ENCODE data around the gene LETM1. TPM values are rescaled to one million over a fixed set of nuclear protein-coding genes. Genes with fewer than 3 reads are reported as not detected.

LETM1 gene
- total RNA-seq, 1 experiment from 2014 or later, result 63.9 TPM

DNA sequence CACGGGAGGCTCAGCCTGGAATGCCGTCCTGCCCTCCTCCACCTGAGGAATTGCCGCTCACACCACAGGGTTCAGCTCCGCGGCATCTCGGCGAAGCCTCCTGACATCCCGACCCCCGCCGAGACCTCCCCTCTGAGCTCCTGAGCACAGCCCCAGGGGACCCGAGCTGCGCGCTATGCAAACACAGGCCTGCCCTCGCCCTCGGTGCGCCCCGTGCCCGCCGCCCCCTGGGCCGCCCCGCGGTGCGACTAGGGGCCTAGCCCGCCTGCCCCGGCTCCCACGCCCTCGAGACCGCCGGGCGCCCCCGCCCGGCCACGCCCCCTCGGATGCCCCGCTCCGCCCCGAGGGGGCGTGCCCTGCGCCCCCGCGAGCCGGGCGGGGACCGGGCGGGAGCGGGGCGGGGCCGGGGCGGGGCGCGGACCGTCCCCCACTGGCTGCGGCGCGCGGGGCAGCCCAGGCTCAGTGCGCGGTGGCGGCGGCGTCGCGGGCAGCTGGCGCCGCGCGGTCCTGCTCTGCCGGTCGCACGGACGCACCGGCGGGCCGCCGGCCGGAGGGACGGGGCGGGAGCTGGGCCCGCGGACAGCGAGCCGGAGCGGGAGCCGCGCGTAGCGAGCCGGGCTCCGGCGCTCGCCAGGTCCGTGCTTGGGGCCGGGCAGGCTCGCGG is 63.0 kb downstream of the LETM1 start, which contains the start of gene FGFR3:
Gene FGFR3 (plus strand): TSS at position 462 of the 664 bp plus-strand sequence. CDS start 642 bp downstream, outside the sequence.
- no peaks in the 10 kb centered on the region for H3K9me3 ChIP-seq
- POLR2A ChIA-PET, result interaction anchor here (0.5 to 1.8 kb wide), 2 partner anchors 25 to 45 kb away, joined by 4 to 23 read pairs; no protein-coding TSS in a partner anchor
- DNase-seq, result peak; percentile 80 to 83
- TF ChIP-seq, protein P1, sequence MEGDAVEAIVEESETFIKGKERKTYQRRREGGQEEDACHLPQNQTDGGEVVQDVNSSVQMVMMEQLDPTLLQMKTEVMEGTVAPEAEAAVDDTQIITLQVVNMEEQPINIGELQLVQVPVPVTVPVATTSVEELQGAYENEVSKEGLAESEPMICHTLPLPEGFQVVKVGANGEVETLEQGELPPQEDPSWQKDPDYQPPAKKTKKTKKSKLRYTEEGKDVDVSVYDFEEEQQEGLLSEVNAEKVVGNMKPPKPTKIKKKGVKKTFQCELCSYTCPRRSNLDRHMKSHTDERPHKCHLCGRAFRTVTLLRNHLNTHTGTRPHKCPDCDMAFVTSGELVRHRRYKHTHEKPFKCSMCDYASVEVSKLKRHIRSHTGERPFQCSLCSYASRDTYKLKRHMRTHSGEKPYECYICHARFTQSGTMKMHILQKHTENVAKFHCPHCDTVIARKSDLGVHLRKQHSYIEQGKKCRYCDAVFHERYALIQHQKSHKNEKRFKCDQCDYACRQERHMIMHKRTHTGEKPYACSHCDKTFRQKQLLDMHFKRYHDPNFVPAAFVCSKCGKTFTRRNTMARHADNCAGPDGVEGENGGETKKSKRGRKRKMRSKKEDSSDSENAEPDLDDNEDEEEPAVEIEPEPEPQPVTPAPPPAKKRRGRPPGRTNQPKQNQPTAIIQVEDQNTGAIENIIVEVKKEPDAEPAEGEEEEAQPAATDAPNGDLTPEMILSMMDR (IDR thresholded peaks at IDR 0.05; ENCODE audit: insufficient read depth in 1 of 2, low read depth in 1 of 2, low read length in 1 of 2, severe bottlenecking in 1 of 2, unreplicated experiment in 1 of 2), result no peak
- peaks cover 34% of the 10 kb centered on the region for H3K4me1 ChIP-seq
- intact Hi-C loops (cut with micrococcal nuclease; ENCODE audit: unreplicated experiment), result no loop called here
- H3K4me1 Mint-ChIP-seq (ENCODE audit: low read depth, unreplicated experiment), result peaks cover 6% of the 10 kb centered on the region
- no peak within 1 kb of the TSS for H3K27ac Mint-ChIP-seq (ENCODE audit: unreplicated experiment)
- H3K4me3 Mint-ChIP-seq (ENCODE audit: unreplicated experiment), result peak within 1 kb of the TSS; percentile 68
- H3K36me3 Mint-ChIP-seq (ENCODE audit: insufficient read depth, unreplicated experiment), result peaks cover 18% of the 10 kb centered on the region
- CTCF ChIA-PET, result interaction anchor here (0.5 to 4.4 kb wide), 4 partner anchors 9 to 1084 kb away, joined by 4 to 35 read pairs (median 6); no protein-coding TSS in a partner anchor
- H3K27me3 ChIP-seq (replicated peaks; ENCODE audit: control insufficient read depth, insufficient read depth, low read length), result no peaks in the 10 kb centered on the region
- BruUV-seq (replicated peaks), result no TSS peak
- peak within 1 kb of the TSS; percentile 73 for H3K4me3 ChIP-seq (ENCODE audit: low read depth, low read length)
- H3K27me3 Mint-ChIP-seq (ENCODE audit: insufficient read depth, unreplicated experiment), result no peaks in the 10 kb centered on the region
- H3K9me3 Mint-ChIP-seq (ENCODE audit: unreplicated experiment), result no peaks in the 10 kb centered on the region
- H3K36me3 ChIP-seq (ENCODE audit: control insufficient read depth, insufficient read depth, low read length), result peaks cover 2% of the 10 kb centered on the region

DNA sequence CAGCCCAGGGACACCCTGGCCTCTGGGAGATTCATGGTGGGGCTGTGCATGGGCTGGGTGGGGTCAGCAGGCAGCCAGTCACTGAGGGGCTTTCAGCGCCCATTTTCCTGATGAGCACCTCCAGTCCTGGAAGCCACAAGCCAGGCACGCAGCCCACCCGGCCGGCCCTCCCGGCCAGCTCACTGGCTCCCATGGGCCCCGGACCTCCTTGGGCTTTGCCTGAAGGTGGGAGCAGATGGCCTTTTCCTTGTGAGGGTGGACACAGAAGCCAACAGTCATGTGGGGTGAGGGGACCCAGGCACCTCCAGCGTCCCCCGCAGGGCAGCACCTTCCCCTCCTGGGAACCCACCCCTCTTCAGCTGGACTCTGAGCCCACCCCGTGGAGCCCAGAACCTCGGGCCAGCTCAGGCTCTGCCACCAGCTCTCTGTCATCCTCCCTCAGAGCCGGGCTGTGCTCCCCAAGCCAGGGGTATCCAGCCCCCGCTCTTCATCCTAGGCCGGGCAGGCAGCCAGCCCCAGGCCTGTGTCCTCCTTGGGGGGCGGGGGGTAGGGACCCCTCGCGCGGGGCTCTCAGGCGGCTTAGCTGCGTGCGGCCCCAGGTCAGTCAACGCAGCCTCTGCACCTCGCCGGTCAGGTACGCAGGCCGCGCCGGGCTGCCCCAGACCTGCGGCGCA is 63.7 kb downstream of the LETM1 start:
- Mint-ChIP-seq H3K27me3 (ENCODE audit: insufficient read depth, unreplicated experiment) (no peaks in the 10 kb centered on the region), H3K4me3 (ENCODE audit: unreplicated experiment) (peak overlapping the region; percentile 58)
- H3K4me1 ChIP-seq, result peaks cover 27% of the 10 kb centered on the region

DNA sequence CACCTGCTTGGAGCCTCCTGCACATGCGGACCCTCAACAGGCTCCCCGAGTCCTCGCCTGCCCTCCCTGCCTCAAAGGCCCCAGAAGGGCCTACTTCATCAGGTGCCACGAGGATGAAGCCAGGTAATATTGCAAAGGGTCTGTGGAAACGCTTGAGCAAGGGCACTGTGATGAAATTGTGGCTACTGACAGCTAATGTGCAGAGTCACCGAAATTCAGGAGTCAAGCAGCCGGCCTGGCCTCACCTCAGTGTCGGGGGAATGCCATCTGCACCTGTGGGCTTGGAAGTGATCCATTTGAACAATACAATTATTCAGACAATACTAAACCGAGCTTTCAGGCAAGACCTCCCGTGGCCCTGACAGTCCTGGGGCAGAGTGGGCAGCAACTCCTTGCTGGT is 66.0 kb downstream of the LETM1 start:
- no TSS peak for BruUV-seq (replicated peaks)

More for the DNA sequence above, 63.7 kb downstream of the LETM1 start:
- POLR2A ChIA-PET, result interaction anchor here (0.5 to 1.8 kb wide), 2 partner anchors 25 to 44 kb away, joined by 4 to 23 read pairs; no protein-coding TSS in a partner anchor
- intact Hi-C loops (cut with micrococcal nuclease; ENCODE audit: unreplicated experiment), result no loop called here
- TF ChIP-seq, protein P1 (IDR thresholded peaks at IDR 0.05; ENCODE audit: insufficient read depth in 1 of 2, low read depth in 1 of 2, low read length in 1 of 2, severe bottlenecking in 1 of 2, unreplicated experiment in 1 of 2), result no peak
- peak overlapping the region; percentile 45 for H3K4me3 ChIP-seq (ENCODE audit: low read depth, low read length)
- CTCF ChIA-PET, result interaction anchor here (0.5 to 4.4 kb wide), 5 partner anchors 9 to 1084 kb away, joined by 3 to 35 read pairs (median 6); no protein-coding TSS in a partner anchor
- Mint-ChIP-seq H3K27ac (ENCODE audit: unreplicated experiment) (no peak overlapping the region), H3K9me3 (ENCODE audit: unreplicated experiment) (no peaks in the 10 kb centered on the region), H3K4me1 (ENCODE audit: low read depth, unreplicated experiment) (peaks cover 6% of the 10 kb centered on the region), H3K36me3 (ENCODE audit: insufficient read depth, unreplicated experiment) (peaks cover 18% of the 10 kb centered on the region)
- no peak for DNase-seq
- no peaks in the 10 kb centered on the region for H3K27me3 ChIP-seq (replicated peaks; ENCODE audit: control insufficient read depth, insufficient read depth, low read length)
- H3K9me3 ChIP-seq, result no peaks in the 10 kb centered on the region
- H3K36me3 ChIP-seq (ENCODE audit: control insufficient read depth, insufficient read depth, low read length), result peaks cover 2% of the 10 kb centered on the region
- BruUV-seq (replicated peaks), result no TSS peak

More for the DNA sequence above, 66.0 kb downstream of the LETM1 start:
- Mint-ChIP-seq H3K4me1 (ENCODE audit: low read depth, unreplicated experiment) (no peaks in the 10 kb centered on the region), H3K9me3 (ENCODE audit: unreplicated experiment) (no peaks in the 10 kb centered on the region), H3K4me3 (ENCODE audit: unreplicated experiment) (no peak overlapping the region), H3K36me3 (ENCODE audit: insufficient read depth, unreplicated experiment) (peaks cover 6% of the 10 kb centered on the region), H3K27ac (ENCODE audit: unreplicated experiment) (no peak overlapping the region), H3K27me3 (ENCODE audit: insufficient read depth, unreplicated experiment) (no peaks in the 10 kb centered on the region)
- TF ChIP-seq, protein P1 (IDR thresholded peaks at IDR 0.05; ENCODE audit: insufficient read depth in 1 of 2, low read depth in 1 of 2, low read length in 1 of 2, severe bottlenecking in 1 of 2, unreplicated experiment in 1 of 2), result no peak
- Histone ChIP-seq H3K27me3 (replicated peaks; ENCODE audit: control insufficient read depth, insufficient read depth, low read length) (no peaks in the 10 kb centered on the region), H3K4me3 (ENCODE audit: low read depth, low read length) (no peak overlapping the region), H3K9me3 (no peaks in the 10 kb centered on the region), H3K4me1 (peaks cover 17% of the 10 kb centered on the region), H3K36me3 (ENCODE audit: control insufficient read depth, insufficient read depth, low read length) (peaks cover 2% of the 10 kb centered on the region)
- ChIA-PET CTCF (no interaction called here), POLR2A (interaction anchor here (1.0 kb wide), 1 partner anchor 22 kb away, joined by 4 read pairs; no protein-coding TSS in a partner anchor)
- DNase-seq, result no peak
- intact Hi-C loops (cut with micrococcal nuclease; ENCODE audit: unreplicated experiment), result no loop called here
